Ovary (tissue), 3 donors: Measurements from ENCODE around the gene MRPL39.

Source experiments
- EP300 ChIP-seq: sonication (generic); formaldehyde crosslinking; IDR thresholded peaks from one replicate; pipeline ENCODE4 v1.6.1; 2017; ENCODE audit warnings: antibody characterized with exemption
- TF ChIP-seq, protein P1 (sequence below), 3 donors: fragments of 450-650 bp in 2 of 3; fragments of 200-600 bp in 1 of 3; IDR thresholded peaks; one replicate each; pipeline versions ENCODE4 v1.5.1 to v1.8.0; 2016 to 2022; ENCODE audit warnings: antibody characterized with exemption in 3 of 3, mild to moderate bottlenecking in 1 of 3
- donor health status: DM: no; HTN: no; CAD: no.

DNA sequence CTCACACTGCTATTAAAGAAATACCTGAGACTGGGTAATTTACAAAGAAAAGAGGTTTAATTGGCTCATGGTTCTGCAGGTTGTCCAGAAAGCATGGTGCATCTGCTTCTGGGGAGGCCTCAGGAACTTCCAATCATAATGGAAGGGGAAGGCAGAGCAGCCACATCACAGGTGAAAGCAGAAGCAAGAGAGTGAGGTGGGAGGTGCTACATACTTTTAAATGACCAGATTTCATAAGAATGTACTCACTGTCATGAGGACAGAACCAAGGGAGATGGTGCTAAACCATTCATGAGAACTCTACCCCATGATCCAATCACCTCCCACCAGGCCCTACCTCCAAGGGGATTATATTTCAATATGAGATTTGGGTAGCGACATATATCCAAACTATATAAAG is 55.7 kb downstream of the MRPL39 start:
- TF ChIP-seq, protein P1, sequence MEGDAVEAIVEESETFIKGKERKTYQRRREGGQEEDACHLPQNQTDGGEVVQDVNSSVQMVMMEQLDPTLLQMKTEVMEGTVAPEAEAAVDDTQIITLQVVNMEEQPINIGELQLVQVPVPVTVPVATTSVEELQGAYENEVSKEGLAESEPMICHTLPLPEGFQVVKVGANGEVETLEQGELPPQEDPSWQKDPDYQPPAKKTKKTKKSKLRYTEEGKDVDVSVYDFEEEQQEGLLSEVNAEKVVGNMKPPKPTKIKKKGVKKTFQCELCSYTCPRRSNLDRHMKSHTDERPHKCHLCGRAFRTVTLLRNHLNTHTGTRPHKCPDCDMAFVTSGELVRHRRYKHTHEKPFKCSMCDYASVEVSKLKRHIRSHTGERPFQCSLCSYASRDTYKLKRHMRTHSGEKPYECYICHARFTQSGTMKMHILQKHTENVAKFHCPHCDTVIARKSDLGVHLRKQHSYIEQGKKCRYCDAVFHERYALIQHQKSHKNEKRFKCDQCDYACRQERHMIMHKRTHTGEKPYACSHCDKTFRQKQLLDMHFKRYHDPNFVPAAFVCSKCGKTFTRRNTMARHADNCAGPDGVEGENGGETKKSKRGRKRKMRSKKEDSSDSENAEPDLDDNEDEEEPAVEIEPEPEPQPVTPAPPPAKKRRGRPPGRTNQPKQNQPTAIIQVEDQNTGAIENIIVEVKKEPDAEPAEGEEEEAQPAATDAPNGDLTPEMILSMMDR (IDR thresholded peaks at IDR 0.05), result no peak
- no peak for TF ChIP-seq EP300
